ENCODE measurements around the gene PRKN. TPM values are rescaled to one million over a fixed set of nuclear protein-coding genes. Genes with fewer than 3 reads are reported as not detected.

PRKN gene
- total and polyA plus RNA-seq, 9 donors, result 3.0 to 15.0 (median 9.2) TPM

GRCh38 chr6:162360901-162361567, 366.5 kb downstream of the PRKN start:
- Histone ChIP-seq H3K27me3 (no peaks in the 10 kb centered on the region), H3K36me3 (no peaks in the 10 kb centered on the region), H3K27ac (no peak overlapping the region), H3K4me1 (ENCODE audit: insufficient read depth) (no peaks in the 10 kb centered on the region), H3K9me3 (no peaks in the 10 kb centered on the region), H3K4me3 (no peak overlapping the region)
- 75 to 80% (median 79%) methylated on average over 6 of the region's 6 CpGs for WGBS, 3 donors
- intact Hi-C loops (cut with DNase I), result no loop called here
- TF ChIP-seq EP300 (IDR thresholded peaks at IDR 0.05) (no peak), CTCF (IDR thresholded peaks at IDR 0.05) (no peak), POLR2A (IDR thresholded peaks at IDR 0.05) (no peak)
- DNase-seq, result no peak

- Histone ChIP-seq H3K4me3 (no peak overlapping the region), H3K27me3 (no peaks in the 10 kb centered on the region), H3K4me1 (ENCODE audit: insufficient read depth) (no peaks in the 10 kb centered on the region), H3K36me3 (no peaks in the 10 kb centered on the region), H3K9me3 (no peaks in the 10 kb centered on the region), H3K27ac (no peak overlapping the region)
- 93 to 96% (median 94%) methylated on average over 4 of the region's 4 CpGs for WGBS, 3 donors
- intact Hi-C loops (cut with DNase I), result no loop called here
- no peak for DNase-seq
- TF ChIP-seq EP300 (IDR thresholded peaks at IDR 0.05) (no peak), POLR2A (IDR thresholded peaks at IDR 0.05) (no peak), CTCF (IDR thresholded peaks at IDR 0.05) (no peak)
Observed at GRCh38 chr6:162358625-162359024, 368.9 kb downstream of the PRKN start.

- Histone ChIP-seq H3K4me1 (ENCODE audit: insufficient read depth) (peaks cover 1% of the 10 kb centered on the region), H3K36me3 (no peaks in the 10 kb centered on the region), H3K27me3 (no peaks in the 10 kb centered on the region), H3K4me3 (no peak overlapping the region), H3K9me3 (no peaks in the 10 kb centered on the region), H3K27ac (no peak overlapping the region)
- 24 to 47% (median 26%) methylated on average over 4 of the region's 4 CpGs for WGBS, 3 donors
- intact Hi-C loops (cut with DNase I), result no loop called here
- no peak for DNase-seq
- TF ChIP-seq POLR2A (IDR thresholded peaks at IDR 0.05) (no peak), CTCF (IDR thresholded peaks at IDR 0.05) (no peak), EP300 (IDR thresholded peaks at IDR 0.05) (no peak)
Observed at GRCh38 chr6:162345051-162345511, 382.5 kb downstream of the PRKN start.

GRCh38 chr6:162344646-162345010, 382.9 kb downstream of the PRKN start:
- H3K27me3 ChIP-seq, result no peaks in the 10 kb centered on the region
- no peaks in the 10 kb centered on the region for H3K9me3 ChIP-seq
- H3K4me3 ChIP-seq, result no peak overlapping the region
- peaks cover 1% of the 10 kb centered on the region for H3K4me1 ChIP-seq (ENCODE audit: insufficient read depth)
- peak overlapping the region in 1 of 2 donors; percentile 20 for H3K27ac ChIP-seq
- TF ChIP-seq POLR2A (IDR thresholded peaks at IDR 0.05) (no peak), CTCF (IDR thresholded peaks at IDR 0.05) (no peak), EP300 (IDR thresholded peaks at IDR 0.05) (no peak)
- WGBS, 3 donors, result 64 to 71% (median 70%) methylated on average over 2 of the region's 2 CpGs
- no peak for DNase-seq
- intact Hi-C loops (cut with DNase I), result no loop called here
- no peaks in the 10 kb centered on the region for H3K36me3 ChIP-seq
